Medulla oblongata (tissue), 1 donor: ENCODE measurements around the gene DPEP1.
"Not testable (repeated sequence)": the region's sequence is repeated elsewhere in the genome, so short reads cannot be mapped to it uniquely, and the experiment has no call there.

ENCODE experiments used
- DNase-seq: peaks from one replicate; pipeline ENCODE4 v3.0.0-alpha.2; 2015; ENCODE audit errors: extremely low spot score

DPEP1 gene

DNA sequence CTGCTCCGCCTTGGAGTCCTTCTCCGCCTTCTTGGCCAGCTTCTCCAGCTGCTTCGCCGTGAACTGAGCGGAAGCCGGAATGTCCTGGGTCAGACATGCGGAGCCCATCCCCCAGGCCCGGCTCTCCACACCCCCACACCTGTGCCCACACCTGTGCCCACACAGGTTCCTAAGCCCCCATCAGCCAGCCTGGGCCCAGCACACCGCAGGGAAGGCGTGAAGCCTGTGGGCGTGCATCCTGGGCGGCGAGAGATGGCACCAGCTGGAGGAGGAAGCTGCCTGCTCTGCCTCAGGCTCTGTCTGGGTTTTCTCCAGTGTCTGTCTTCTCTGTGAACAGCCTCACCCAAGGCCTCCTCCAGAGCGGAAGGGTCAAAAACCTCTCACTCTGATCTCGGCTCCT, 38.1 kb downstream of the DPEP1 start:
- no peak for DNase-seq

DNA sequence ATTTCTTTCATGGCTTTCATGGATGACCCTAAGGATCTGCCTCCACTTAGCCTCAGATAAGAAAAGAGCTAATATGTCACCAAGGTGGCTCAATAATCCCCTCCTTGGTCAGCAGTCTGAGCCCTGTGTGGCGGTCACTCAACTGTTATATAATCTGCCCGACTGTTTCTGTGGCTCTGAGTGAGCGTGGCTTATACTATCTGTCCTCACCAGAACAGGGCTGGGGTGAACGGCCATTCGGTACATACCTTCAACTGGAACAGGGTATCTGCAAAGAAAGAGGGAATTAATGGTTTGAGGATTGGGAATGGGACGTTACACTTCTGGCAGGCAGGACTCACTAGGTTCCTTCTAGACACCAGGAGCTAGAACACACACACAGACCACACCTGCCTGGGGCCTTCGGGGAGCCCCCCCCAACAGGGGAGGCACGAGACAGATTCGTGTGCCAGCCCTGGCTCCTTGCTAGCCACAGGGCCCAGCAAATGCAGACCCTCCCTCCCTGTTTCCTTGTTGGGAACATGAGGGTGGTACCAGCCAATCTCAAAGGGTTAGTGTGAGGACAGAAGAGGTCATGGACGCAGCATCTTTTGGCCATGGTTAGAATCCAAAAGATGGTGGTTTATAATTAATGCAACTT, 40.3 kb downstream of the DPEP1 start:
- DNase-seq: no peak

DNA sequence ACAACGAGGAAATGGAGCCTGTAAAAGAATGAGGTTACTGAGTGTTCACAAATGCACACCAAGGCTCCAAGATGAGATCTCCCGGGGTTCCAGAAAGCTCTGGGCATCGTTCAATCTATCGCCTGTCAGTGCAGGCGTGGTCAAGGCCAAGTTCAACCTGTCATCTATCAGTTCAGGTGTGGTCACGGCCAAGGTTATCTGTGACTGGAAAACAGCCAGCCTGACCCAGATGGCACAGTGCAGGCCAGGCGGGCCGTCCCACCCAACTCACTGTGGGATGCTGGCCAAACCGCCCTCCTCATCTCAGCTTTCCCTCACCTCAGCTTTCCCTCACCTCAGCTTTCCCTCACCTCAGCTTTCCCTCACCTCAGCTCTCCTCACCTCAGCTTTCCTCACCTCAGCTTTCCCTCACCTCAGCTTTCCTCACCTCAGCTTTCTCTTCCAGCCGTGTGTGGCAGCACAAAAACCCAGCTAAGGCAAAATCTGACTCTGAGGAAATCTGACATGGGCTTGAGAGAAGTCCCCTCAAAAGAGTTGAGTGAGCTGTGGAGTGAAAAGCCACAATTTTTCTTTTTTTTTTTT, 41.7 kb downstream of the DPEP1 start:
- DNase-seq: no peak

DNA sequence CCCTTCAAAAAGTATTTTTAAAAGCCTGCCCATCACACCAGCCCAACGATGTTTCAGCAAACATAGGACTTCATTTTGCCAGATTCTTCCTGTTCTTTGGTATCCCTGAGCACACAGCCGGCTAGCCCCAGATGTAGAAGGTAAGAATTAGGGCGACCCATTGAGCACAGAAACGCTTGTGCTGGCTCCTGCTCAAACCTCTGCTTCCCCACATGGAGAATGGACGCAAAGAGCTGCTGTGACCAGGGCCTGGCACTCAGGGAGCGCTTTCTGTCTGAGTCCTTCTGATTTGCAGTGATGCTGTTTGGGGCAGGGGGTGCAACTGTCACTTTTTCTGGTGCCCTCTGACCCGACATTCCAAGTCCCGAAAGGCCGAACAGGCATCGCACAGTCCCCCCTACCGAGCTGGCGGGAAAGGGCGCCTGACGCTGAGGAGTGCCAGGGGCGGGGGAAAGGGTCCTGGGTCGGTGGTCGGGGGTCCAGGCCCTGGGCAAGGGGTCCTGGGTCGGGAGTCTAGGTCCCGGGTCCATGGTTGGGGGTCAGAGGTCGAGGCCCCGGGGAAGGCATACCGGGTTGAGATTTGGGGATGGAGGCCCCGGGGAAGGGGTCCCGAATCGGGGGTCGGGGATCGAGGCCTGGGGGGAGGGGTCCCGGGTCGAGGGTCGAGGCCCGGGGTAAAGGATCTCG, 43.1 kb downstream of the DPEP1 start:
- DNase-seq: no peak

DNA sequence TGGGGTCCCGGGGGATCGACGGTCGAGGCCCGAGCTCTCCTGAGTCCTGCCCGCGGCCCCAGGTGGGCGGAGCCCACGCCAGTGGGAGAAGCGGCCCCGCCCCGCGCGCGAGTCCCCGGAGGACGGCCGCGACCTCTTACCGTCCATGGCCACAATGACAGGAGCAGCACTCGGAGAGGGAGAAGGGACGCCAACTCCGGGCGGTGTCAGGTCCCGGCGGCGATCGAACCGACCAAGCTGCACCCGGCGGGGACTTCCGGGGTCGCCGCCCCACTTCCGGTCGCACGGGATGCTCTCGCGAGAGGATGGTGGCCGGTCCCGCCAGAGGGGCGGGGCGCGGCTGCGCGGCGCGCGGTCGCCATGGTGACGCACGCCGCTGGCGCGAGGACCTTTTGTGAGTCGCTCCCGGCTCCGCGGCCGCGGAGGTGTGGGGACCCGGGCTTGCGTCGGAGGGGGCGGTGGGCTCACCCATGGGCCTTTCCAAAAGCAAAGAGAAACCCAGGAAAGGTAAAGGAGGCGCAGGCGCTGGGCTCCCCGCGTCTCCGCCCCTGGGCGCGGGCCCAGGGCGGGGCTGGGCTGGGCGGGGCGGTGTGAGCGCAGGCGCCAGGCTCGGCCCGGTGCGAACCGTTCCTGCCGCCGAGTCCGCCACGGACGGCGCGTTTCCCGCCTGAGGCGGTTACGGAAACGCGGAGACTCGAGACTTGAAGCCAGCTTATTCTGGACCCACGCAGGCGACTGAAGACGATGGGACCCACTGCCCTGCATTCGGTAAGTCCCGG, 44.2 kb downstream of the DPEP1 start, which contains the start of the genes CHMP1A and SPATA33:
Gene CHMP1A (minus strand): TSS at position 267 of the 779 bp plus-strand sequence. CDS start 120 bp downstream, at position 147.
Gene SPATA33 (plus strand): TSS at position 395 of the 779 bp plus-strand sequence. CDS start 76 bp downstream, at position 471.
- DNase-seq: peak; percentile 90

DNA sequence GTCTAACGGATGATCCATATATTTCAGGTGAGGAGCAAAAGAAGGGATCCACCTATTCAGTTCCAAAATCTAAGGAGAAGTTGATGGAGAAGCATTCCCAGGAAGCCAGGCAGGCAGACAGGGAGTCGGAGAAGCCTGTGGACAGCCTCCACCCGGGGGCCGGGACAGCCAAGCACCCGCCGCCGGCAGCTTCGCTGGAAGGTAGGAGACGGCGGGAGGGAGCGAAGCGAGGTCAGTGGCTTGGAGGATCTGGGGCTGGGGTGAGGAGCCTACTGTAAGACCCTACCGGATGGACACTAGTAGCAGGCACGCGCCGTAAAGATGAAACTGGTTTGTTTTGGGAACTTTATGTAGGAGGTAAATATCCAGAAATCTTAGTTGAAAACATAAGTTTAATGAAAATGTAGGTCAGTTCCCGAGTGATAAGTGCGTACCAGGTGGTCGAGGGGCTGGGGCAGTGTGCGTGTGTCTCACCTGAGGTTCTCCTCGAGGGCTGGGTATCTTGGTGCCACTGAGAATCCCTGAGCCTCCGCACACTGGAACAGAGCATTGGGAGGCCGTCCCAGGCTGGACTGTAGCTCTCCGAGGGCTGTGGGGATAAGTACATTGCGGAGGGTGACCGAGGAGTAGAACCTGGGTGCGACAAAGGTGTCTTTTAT, 44.9 kb downstream of the DPEP1 start:
- no peak for DNase-seq

DNA sequence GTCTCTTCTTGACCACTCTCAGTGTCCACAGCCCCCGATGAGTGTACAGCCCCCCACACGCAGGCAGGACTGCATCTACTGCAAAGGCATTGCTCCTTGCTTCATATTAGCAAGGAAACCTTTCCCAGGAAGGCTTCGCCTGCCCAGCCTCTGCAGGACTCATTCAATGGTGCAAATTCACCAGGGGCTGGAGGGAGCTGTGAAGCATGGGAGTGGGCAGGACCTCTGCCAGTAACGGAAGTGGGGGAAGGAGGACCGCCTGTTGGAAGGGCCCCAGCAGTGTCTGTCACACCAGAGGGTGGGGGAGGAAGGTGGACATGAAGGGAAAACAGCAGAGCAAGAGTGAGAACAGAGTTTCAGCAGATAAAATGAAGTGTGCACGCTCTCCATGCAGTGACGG, 46.7 kb downstream of the DPEP1 start:
- DNase-seq: no peak

DNA sequence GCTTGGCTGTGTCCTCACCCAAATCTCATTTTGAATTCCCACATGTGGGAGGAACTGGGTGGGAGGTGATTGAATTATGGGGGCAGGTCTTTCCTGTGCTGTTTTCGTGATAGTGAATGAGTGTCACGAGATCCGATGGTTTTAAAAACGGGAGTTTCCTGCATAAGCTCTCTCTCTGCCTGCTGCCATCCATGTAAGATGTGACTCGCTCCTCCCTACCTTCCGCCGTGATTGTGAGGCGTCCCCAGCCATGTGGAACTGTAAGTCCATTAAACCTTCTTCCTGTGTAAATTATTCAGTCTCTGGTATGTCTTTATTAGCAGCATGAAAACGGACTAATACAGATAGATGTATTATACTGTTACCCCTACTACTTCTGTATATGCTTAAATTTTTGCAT, 47.8 kb downstream of the DPEP1 start:
- DNase-seq: no peak

DNA sequence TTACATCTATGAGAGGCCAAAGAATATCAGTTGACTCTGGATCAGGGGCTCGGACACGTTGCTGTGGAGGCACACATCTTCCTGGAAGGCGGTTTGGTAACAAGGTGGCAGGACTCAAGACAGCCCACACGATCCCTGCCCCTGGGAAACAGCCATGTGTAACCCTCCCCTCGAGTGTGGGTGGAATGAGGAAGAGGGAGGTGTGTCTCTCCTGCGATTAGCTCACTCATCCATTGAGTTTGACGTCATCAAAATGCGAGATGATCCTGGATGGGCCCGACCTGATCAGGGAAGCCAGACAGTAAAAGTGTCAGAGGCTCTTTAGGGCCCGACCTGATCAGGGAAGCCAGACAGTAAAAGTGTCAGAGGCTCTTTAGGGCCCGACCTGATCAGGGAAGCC, 50.8 kb downstream of the DPEP1 start:
- DNase-seq: not testable (repeated sequence)

DNA sequence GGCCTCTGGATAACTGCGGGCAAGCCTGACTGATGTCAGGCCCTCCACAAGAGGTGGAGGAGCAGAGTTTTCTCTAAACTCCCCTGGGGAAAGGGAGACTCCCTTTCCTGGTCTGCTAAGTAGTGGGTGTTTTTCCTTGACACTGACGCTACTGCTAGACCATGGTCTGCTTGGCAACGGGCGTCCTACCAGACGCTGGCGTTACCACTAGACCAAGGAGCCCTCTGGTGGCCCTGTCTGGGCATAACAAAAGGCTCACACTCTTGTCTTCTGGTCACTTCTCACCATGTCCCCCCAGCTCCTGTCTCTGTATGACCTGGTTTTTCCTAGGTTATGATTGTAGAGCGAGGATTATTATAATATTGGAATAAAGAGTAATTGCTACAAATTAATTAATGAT, 53.6 kb downstream of the DPEP1 start:
- peak; percentile 10 for DNase-seq

DNA sequence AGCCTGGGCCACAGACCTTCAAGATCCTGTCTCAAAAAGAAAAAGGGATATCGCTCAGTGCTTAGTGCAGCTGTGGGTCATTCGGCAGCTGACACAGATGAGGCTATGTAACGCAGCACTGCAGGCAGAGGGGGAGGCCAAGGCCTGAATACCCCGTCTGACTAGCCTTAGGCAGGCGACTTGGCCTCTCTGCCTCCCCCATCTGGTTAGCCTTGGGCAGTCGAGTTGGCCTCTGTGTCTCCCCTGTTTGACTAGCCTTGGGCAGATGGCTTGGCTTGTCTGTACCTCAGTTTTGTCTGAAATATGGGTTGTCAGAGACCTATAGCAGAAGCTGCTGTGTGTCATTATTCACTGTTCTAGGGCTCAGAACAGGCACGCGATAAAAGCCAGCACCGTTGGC, 54.2 kb downstream of the DPEP1 start:
- no peak for DNase-seq

DNA sequence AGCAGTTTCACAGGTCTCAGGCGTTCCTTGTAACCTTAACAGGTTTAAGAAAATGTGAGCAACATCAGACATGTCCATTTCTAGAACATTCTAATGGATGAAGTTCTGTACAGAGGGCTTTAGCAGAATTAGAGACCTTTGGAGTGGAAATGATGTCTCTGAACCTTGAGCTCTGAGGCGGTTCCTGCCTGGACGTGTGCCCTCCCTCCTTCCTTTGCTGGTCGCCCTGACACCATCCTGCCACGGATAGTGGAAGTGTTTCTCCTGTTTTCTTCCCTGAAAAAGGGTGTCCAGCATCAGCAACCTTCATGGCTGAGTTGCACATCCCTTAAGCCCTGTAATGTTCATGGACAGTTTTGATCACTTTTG, 55.3 kb downstream of the DPEP1 start:
- DNase-seq: no peak

DNA sequence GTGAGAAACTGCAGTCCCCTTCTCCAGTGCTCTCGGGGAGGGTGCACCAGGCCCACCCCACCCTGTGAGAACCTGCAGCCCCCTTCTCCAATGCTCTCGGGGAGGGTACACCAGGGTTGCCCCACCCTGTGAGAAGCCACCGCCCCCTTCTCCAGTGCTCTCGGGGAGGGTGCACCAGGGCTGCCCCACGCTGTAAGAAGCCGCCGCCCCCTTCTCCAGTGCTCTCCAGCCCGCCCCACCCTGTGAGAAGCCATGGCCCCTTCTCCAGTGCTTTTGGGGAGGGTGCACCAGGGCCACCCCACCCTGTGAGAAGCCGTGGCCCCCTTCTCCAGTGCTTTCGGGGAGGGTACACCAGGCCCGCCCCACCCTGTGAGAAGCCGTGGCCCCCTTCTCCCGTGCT, 56.3 kb downstream of the DPEP1 start:
- DNase-seq: no peak

DNA sequence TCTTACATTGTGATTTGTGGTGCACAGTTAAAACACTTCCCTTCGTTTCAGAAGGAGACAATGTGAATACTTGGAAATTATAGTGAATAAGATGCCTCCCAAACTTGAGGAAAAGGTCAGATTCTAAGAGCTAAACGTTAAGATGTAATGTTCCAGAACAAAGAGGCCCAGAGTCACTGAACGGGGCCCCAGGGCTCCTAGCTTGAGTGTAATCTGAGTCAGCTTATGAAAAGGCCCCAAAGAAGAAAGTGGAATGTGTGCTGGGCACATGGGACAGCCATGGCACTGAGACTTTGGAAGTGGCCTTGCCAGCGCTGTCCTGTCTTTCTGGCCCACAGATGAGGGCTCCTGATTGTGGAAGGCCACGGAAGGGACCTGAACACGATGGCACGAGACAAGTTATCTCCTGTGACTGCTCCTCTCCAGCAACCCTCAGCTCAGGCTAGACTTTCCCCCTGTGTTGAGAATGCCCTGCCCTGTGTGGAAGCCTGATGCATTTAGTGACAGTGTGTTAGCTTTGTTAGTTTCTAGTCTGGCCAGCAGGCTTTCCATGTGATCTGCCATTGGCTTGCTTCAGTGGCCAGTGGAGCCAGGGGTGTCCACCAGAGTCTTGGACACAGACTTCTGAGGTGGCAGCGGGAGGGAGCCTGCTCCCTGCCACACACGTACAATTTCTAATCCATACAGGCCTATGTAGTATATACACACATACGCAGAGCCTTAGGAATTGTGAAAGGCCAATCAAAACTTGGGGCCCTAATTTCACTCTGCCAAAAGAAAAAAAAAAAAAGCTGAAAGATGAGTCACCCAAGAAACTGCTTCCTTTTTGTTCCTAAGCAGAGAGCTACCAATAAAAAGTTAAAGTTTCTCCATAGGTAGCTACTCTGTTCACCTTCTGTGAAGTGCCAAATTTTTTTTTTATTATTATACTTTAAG, 57.3 kb downstream of the DPEP1 start:
- DNase-seq: peak; percentile 30

DNA sequence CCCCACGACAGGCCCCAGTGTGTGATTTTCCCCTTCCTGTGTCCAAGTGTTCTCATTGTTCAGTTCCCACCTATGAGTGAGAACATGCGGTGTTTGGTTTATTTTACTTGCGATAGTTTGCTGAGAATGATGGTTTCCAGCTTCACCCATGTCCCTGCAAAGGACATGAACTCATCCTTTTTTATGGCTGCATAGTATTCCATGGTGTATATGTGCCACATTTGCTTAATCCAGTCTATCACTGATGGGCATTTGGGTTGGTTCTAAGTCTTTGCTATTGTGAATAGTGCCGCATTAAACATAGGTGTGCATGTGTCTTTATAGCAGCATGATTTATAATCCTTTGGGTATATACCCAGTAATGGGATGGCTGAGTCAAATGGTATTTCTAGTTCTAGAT, 58.1 kb downstream of the DPEP1 start:
- not testable (repeated sequence) for DNase-seq

DNA sequence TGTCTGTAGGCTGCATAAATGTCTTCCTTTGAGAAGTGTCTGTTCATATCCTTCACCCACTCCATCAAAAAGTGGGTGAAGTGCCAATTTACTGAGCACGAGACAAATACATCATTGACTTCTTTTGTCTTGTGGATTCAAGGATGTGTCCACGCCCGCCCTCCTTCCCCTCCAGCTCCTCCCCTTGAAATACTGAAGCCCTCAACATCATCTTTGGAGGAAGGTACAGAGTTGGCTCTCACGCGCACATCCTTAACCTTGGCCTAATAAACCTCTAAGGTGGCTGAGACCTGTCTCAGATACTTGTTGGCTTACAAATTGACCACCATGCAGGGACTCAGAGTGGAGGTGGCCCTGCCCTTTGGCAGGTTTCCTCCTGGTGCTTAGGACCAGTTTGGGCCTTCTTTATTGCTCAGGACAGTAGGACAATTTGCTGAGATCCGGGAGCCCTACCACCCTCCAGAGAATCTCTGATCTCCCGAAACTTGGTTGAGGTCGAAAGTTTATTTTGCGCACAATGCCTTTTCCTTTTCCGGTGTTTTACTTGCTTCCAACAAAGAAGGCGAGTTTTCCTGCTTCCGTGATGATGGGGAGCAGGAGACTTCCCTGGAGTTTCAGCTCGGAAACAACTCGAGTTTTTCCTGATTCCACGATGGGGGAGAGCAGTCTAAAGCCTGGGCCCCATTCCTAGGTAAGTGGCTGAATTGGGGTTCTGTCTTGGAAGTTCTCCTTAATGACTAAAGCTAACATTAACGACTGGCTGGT, 58.9 kb downstream of the DPEP1 start:
- no peak for DNase-seq

DNA sequence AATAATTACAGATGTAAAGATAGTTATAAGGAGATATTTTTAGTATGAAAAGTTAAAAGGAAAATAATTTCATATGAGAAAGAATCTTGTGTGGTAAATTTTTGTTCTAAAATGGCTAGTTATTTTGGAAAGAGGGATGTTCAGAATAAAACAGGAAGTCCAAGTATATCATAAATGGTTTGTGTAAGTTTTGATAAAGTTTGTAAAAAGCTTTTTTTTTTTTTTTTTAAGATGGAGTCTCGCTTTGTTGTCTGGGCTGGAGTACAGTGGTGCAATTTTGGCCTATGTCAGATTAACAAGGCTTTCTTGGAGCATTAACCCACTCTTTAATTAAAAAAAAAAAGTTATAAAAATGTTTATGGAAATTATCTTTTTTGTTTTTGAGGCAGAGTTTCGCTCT, 64.8 kb downstream of the DPEP1 start:
- no peak for DNase-seq

DNA sequence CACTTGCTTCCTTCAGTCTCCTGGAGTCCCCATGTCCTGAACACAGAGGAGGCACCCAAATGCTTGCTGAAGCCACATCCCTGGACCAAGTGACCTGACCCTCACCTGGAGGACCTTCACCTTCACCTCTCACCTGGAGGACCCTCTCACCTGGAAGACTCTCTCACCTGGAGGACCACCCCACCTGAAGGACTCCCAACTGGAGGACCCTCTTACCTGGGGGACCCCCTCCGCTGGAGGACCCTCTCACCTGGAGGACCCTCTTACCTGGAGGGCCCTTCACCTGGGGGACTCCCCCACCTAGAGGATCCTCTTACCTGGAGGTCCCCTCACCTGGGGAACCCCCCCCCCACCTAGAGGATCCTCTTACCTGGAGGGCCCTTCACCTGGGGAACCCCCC, 72.5 kb downstream of the DPEP1 start:
- DNase-seq: no peak

DNA sequence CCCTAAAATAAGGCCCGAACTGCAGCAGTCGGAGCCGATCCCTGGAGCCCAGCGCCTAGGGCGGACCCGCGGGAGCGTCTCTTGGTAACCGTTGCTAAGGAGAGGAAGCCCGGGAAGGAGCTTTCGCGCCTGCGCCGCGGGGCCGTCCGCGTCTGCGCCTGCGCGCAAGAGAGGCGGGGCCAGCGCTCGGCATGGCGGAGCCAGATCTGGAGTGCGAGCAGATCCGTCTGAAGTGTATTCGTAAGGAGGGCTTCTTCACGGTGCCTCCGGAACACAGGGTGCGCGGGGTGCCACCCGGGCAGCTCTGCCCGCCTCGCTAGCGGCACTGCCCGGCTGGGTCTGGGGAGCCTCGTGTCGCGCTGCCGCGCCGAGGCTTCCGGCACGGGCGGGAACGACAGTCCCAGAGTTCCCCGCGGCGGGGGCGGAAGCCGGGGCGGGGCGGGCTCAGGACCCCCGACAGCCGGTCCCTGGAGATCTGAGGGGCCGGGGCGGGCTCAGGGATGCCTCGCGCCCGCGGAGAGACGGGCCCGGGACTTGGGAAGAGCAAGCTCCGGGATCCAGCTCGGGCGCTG, 73.2 kb downstream of the DPEP1 start, which contains the start of gene CDK10:
Gene CDK10 (plus strand): TSS at position 170 of the 572 bp plus-strand sequence. CDS start 22 bp downstream, at position 192.
- DNase-seq: peak; percentile 87
